Tibial nerve (tissue), 4 donors: ENCODE measurements around the gene AUNIP.

Source experiments
- CTCF ChIP-seq, 5 experiments: fragments of 200-600 bp in 3 of 5; fragments of 450-650 bp in 2 of 5; sonication (generic) in 3 of 5; IDR thresholded peaks; one replicate each; pipeline ENCODE4 v1.5.1; 2016 to 2019; ENCODE audit warnings: antibody characterized with exemption in 5 of 5, mild to moderate bottlenecking in 3 of 5, moderate library complexity in 2 of 5
- EP300 ChIP-seq, 2 donors: sonication (generic); formaldehyde crosslinking; IDR thresholded peaks; one replicate each; pipeline ENCODE4 v1.6.1; 2017; ENCODE audit warnings: antibody characterized with exemption in 2 of 2, mild to moderate bottlenecking in 1 of 2

GRCh38 chr1:25799352-25799934 lies 59.8 kb downstream of the AUNIP start:
- TF ChIP-seq CTCF (IDR thresholded peaks at IDR 0.05) (no peak), EP300 (IDR thresholded peaks at IDR 0.05) (no peak)
